HG03025 (cell line): ENCODE results near the gene ERP44.
A peak's percentile ranks its signal among the peaks of the same experiment; 100 is the strongest.
"Not testable (repeated sequence)": the region's sequence is repeated elsewhere in the genome, so short reads cannot be mapped to it uniquely, and the experiment has no call there.

Experiments
- ATAC-seq: cut with Tn5 transposase; IDR thresholded peaks from one replicate; pipeline ENCODE4 v1.9.1; 2021; ENCODE audit warnings: mild to moderate bottlenecking, moderate library complexity; ENCODE audit not compliant: unreplicated experiment, low FRiP score

ERP44 gene

DNA sequence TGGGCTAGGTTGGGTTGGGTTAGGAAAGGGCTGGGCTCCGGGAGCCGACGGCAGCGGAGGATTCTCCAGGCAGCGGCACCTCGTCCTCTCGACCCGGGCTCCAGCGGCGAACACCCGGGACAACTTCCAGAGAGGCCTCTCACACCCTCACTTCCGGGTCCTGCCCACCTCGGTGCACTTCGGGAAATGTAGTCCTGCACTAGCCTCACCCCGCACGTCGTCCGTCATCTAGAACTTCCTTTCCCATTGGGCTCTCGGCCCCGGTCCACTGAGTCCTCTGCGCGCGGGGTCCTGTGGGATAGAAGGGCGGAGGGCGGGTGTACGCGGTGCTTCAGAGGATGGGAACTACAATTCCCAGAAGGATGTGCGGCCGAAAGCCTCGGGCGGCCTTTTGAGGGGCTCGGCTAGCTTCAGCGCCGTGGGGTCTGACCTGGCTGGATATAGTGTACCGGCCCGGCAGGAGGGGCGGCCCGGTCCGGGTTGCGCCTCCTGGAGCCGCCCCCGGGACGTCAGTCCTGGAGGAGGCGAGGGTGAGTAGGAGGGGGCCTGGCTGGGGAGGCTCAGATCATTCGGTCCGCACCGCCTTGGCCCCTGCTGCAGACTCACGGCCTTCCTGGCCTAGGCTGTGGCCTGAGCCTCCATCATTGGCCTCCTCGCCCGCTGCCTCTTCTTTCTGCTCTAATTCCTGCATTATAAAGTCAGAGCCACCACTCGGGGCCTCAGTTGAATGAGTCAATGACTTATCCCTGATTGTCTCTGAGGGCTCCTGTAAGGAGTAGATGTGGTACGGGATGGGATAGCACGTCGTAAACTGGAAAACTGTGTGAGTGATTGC is at the start of gene ERP44, which contains the start of gene INVS:
TSS of gene ERP44 (minus strand) at position 114 of the 835 bp plus-strand sequence. CDS start 160 bp downstream, outside the sequence.
TSS of gene INVS (plus strand) at position 357 of the 835 bp plus-strand sequence. CDS start 5,279 bp downstream, outside the sequence.
- peak; percentile 96 for ATAC-seq

GRCh38 chr9:100145976-100146375 is 47.2 kb upstream of the ERP44 start:
- ATAC-seq, result not testable (repeated sequence)

DNA sequence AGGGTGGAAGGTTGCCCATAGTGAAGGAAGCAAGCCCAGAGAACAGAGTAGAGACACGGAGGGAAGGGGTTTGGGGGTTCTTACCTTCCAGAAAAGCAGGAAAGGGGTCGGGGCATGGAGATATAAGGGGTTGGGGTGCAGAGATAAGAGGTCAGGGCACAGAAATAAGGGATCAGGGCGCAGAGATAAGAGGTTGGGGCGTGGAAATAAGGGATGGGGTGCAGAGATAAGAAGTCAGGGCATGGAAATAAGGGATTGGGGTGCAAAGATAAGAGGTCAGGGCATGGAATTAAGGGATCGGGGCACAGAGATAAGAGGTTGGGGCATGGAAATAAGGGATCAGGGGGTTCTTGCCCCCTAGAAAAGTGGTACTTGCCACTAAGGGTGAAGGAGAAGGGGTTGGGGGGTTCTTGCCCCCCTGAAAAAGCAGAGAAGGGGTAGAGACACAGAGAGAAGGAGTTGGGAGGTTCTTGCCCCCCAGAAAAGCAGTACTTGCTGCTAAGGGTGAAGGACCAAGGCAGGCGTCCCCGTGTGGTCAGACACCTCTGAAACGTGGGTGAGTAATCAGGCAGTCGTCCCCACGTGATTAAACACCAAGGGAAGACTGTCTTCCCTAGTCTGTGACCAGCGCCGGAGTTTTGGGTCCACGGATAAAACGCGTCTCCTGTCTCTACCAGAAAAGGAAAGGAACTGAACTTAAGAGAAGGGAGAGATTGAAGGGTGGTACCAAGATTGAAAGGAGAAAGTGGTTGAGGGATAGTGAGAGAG is 46.6 kb upstream of the ERP44 start:
- not testable (repeated sequence) for ATAC-seq

DNA sequence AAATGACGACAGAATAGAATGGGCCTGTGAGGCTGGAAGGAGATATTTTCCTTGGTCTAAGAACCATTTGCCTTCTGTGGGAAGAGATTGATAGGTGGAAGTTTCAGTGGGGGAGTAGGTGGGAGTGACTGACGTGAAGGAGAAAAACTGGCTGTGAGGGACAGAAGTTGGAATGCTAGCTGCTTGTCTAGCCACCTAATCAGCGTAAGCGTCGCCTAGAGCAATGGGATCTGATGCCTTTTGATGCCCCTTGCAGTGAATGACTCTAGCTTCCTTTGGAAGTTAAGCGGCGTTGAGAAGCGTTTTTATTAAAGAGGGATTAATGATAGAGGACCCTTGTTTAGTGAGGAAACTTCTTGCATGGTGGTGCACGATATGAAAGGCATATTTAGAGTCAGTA is 43.1 kb upstream of the ERP44 start:
- ATAC-seq, result not testable (repeated sequence)

DNA sequence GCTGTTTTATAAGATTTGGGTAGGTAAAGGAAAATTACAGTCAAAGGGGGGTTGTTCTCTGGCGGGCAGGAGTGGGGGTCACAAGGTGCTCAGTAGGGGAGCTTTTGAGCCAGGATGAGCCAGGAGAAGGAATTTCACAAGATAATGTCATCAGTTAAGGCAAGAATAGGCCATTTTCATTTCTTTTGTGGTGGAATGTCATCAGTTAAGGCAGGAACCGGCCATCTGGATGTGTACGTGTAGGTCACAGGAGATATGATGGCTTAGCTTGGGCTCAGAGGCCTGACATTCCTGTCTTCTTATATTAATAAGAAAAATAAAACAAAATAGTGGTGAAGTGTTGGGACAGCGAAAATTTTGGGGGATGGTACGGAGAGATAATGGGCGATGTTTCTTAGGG is 41.5 kb upstream of the ERP44 start:
- ATAC-seq, result not testable (repeated sequence)

DNA sequence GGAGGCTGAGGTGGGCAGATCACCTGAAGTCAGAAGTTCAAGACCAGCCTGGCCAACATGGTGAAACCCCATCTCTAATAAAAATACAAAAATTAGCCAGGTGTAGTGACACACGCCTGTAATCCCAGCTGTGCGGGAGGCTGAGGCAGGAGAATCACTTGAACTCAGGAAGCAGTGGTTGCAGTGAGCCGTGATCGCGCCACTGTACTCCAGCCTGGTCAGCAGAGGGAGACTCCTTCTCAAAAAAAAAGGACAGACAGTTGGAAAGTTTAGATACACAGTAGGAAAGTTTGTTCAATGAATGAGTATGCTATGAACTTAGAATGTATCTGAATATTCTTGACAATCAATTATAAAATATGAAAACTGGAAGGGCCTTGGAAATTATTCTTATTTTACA is 38.0 kb upstream of the ERP44 start:
- ATAC-seq, result not testable (repeated sequence)

GRCh38 chr9:100134731-100135130 is 35.9 kb upstream of the ERP44 start:
- no peak for ATAC-seq

GRCh38 chr9:100131875-100132430 is 33.2 kb upstream of the ERP44 start:
- ATAC-seq, result no peak

- no peak for ATAC-seq
Measured at GRCh38 chr9:100131216-100131615, 32.4 kb upstream of the ERP44 start.

GRCh38 chr9:100129772-100130171 is 31.0 kb upstream of the ERP44 start:
- no peak for ATAC-seq

GRCh38 chr9:100126423-100126822 is 27.6 kb upstream of the ERP44 start:
- no peak for ATAC-seq

- no peak for ATAC-seq
Measured at GRCh38 chr9:100125910-100126309, 27.1 kb upstream of the ERP44 start.

DNA sequence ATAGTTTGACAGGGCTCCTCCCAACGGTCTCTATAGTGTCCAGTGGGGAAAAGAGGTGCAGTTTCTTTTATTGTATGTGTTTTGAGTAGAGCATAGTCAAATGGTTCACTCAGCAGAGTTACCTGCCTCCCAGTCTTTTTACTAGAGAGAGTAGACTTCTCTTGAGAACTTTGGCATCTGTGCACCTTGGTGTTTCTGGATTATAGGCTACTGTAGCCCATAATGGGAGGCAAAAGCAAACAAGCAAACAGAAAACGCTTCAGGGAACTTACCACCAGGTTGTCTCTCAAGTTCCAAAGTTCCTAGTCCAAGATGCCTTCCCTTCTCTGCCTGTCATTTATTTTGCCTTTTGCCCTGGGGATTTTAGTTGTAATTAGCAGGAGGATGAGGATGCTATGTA is 26.4 kb upstream of the ERP44 start:
- no peak for ATAC-seq

DNA sequence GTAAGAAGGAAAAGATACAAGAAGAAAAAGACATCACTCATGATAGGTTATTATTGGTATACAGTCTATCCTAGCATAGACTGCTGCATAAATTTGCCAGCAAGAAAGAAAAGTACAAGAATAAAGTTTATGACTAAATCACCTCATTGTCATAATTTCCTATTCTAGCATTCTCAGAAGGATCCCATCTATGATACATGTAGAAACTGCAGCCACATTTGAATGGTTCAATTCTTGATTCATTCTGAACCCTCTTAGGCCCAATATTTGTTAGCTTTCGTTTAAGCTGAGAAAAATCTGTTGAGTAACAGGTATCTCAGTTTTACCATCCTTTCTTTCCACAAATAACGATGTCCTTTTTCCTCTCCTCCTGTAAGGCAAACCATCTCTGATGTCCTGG is 21.5 kb upstream of the ERP44 start:
- no peak for ATAC-seq

GRCh38 chr9:100117316-100117715 is 18.5 kb upstream of the ERP44 start:
- ATAC-seq, result no peak

DNA sequence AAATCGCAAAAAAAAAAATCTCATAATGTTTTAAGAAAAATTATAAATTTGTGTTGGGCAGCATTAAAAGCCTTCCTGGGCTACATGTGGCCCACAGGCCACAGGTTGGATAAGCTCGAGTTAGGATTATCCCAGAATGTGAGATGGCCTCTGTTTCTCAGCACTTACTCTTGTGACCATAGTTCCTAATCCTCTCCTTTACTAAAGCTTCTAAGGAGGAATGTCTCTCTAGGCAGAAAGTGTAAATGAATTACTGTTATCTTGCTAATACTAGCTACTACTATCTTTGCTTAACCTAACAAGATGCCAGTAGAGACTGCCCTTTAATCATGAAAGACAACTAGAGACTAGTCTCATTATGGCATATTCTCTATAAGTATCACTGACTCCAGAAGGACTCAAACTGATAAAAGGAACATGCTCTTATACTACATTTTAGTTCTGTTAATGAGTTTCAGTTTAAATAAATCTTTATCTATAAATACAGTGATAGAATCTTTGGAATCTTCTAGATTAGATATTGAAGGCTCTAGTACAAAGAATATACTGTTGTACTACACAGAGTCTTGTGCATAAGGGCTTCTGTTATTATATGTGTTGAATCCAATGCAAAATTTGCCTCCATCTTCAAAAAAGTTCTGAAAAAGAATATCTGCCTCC is 14.0 kb upstream of the ERP44 start:
- ATAC-seq, result no peak

DNA sequence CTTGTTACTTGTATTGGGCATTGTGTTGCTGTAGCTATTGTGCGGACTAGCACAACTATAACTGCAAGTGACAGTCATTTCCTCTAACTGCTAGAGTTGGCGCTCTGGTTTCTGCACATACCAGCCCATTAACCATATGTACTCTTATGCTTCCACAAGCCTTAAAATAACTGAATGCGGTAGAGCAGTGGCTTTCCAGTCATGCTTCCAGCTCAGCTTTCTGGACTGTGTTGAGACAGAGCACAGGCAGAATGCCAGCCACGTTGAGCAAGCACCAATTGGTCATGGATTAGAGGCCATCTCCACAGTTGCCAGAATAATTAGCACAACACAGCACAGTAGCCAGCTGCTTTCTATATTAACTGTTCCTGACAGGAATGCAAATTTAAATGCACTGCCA is 12.4 kb upstream of the ERP44 start:
- no peak for ATAC-seq

- no peak for ATAC-seq
Measured at GRCh38 chr9:100108559-100108958, 9.8 kb upstream of the ERP44 start.

- no peak for ATAC-seq
Measured at GRCh38 chr9:100106616-100107015, 7.8 kb upstream of the ERP44 start.

- no peak for ATAC-seq
Measured at GRCh38 chr9:100105861-100106260, 7.1 kb upstream of the ERP44 start.

GRCh38 chr9:100104314-100104713 is 5.5 kb upstream of the ERP44 start:
- no peak for ATAC-seq
